H1 (cell line): ENCODE results near the gene SYT17. TPM values are rescaled to one million over a fixed set of nuclear protein-coding genes. Genes with fewer than 3 reads are reported as not detected.

ENCODE experiments used
- CTCF ChIA-PET: fragments of 300-600 bp; sonication (Branson Sonifier 250); formaldehyde crosslinking; loops from one replicate; lab custom pipeline; 2021; ENCODE audit not compliant: partially characterized antibody; lab: Charles Lee
- POLR2A ChIA-PET: fragments of 300-600 bp; sonication (Branson Sonifier 250); formaldehyde crosslinking; loops from one replicate; lab custom pipeline; 2021; ENCODE audit warnings: inconsistent platforms; ENCODE audit not compliant: partially characterized antibody; lab: Charles Lee
- DNase-seq, 2 experiments: peaks; one replicate each; pipeline versions ENCODE4 v3.0.0 to v3.0.0-alpha.2; 2010 to 2022; ENCODE audit warnings: low spot score in 2 of 2, low read depth in 1 of 2, mixed read lengths in 1 of 2
- FAIRE-seq: peaks from 2 replicates; lab custom pipeline; 2011; peaks lifted over from hg19 to GRCh38; lab: Jason Lieb, UNC
- H2AFZ ChIP-seq: 2 replicates; pipeline ENCODE4 v1.8.1; 2012; ENCODE audit warnings: low read length, inconsistent platforms
- H2AK5ac ChIP-seq: 2 replicates; pipeline ENCODE4 v1.6.1; 2013; ENCODE audit warnings: low read depth, low read length
- H2BK120ac ChIP-seq: replicated peaks from 2 replicates; pipeline ENCODE3; 2013; ENCODE audit warnings: low read depth, low read length, inconsistent platforms
- H2BK12ac ChIP-seq: 2 replicates; pipeline ENCODE4 v1.6.1; 2013; ENCODE audit warnings: low read depth, low read length
- H2BK15ac ChIP-seq: 2 replicates; pipeline ENCODE4 v1.6.1; 2013; ENCODE audit warnings: low read length
- H2BK20ac ChIP-seq: 2 replicates; pipeline ENCODE4 v1.6.1; 2013; ENCODE audit warnings: low read length
- H2BK5ac ChIP-seq: 2 replicates; pipeline ENCODE4 v1.6.1; 2013; ENCODE audit warnings: low read depth, low read length
- H3K14ac ChIP-seq: 2 replicates; pipeline ENCODE4 v1.6.1; 2013; ENCODE audit warnings: inconsistent platforms; ENCODE audit not compliant: insufficient read length
- H3K18ac ChIP-seq: 2 replicates; pipeline ENCODE4 v1.6.1; 2013; ENCODE audit warnings: low read length; ENCODE audit errors: extremely low read depth
- H3K23ac ChIP-seq: 2 replicates; pipeline ENCODE4 v1.6.1; 2013; ENCODE audit warnings: inconsistent platforms; ENCODE audit not compliant: insufficient read length
- H3K23me2 ChIP-seq: 2 replicates; pipeline ENCODE4 v1.6.1; 2013; ENCODE audit warnings: low read depth, low read length
- H3K27ac ChIP-seq: 2 replicates; pipeline ENCODE4 v1.6.1; 2011; ENCODE audit warnings: low read depth, low read length, inconsistent platforms
- H3K27me3 ChIP-seq, 4 experiments: replicated peaks in 1 of 4; 1 replicate in 1 of 4; 2 replicates in 3 of 4; pipeline versions ENCODE4 v1.6.1 to v1.8.1; 2011 to 2013; ENCODE audit warnings: low read length in 3 of 4, mild to moderate bottlenecking in 3 of 4, inconsistent platforms in 2 of 4, mixed read lengths in 2 of 4, moderate library complexity in 1 of 4; ENCODE audit not compliant: control insufficient read depth in 3 of 4, insufficient read depth in 3 of 4; ENCODE audit errors: extremely low read depth in 1 of 4
- H3K36me3 ChIP-seq, 4 experiments: 2 replicates each; pipeline versions ENCODE4 v1.6.1 to v1.8.1; 2011 to 2013; ENCODE audit warnings: mild to moderate bottlenecking in 4 of 4, low read length in 3 of 4, moderate library complexity in 2 of 4, control low read depth in 1 of 4, inconsistent platforms in 1 of 4; ENCODE audit not compliant: insufficient read depth in 4 of 4, control insufficient read depth in 2 of 4
- H3K4ac ChIP-seq: replicated peaks from 2 replicates; pipeline ENCODE3; 2013; ENCODE audit warnings: low read length, low read depth, mixed read lengths, inconsistent platforms; ENCODE audit not compliant: insufficient read length
- H3K4me1 ChIP-seq, 4 experiments: replicated peaks in 1 of 4; 1 replicate in 1 of 4; 2 replicates in 3 of 4; pipeline versions ENCODE4 v1.6.1 to v1.8.1; 2011 to 2013; ENCODE audit warnings: low read length in 3 of 4, inconsistent platforms in 2 of 4, mixed read lengths in 1 of 4; ENCODE audit not compliant: insufficient read depth in 4 of 4, control insufficient read depth in 3 of 4
- H3K4me2 ChIP-seq, 2 experiments: 2 replicates each; pipeline versions ENCODE4 v1.6.1 to v1.8.1; 2011 to 2013; ENCODE audit warnings: low read depth in 2 of 2, low read length in 2 of 2, control low read depth in 1 of 2, inconsistent platforms in 1 of 2, mild to moderate bottlenecking in 1 of 2; ENCODE audit not compliant: insufficient read depth in 1 of 2
- H3K4me3 ChIP-seq, 4 experiments: fragments of 200-600, 300-600 bp in 1 of 4; sonication (generic), shearing (Covaris generic), sonication (Bioruptor Twin) in 1 of 4; 2 replicates each; pipeline versions ENCODE4 v1.5.1 to v1.8.1; 2011 to 2016; ENCODE audit warnings: low read length in 4 of 4, low read depth in 3 of 4, control low read depth in 2 of 4, inconsistent platforms in 2 of 4, mild to moderate bottlenecking in 2 of 4, mixed read lengths in 1 of 4, moderate library complexity in 1 of 4; ENCODE audit not compliant: insufficient read depth in 2 of 4; ENCODE audit errors: extremely low read depth in 1 of 4
- H3K56ac ChIP-seq: replicated peaks from 2 replicates; pipeline ENCODE3; 2013; ENCODE audit warnings: low read depth, mild to moderate bottlenecking, mixed read lengths, low read length, inconsistent platforms; ENCODE audit not compliant: insufficient read length
- H3K79me1 ChIP-seq: 2 replicates; pipeline ENCODE4 v1.6.1; 2013; ENCODE audit warnings: low read depth, low read length, control low read depth
- H3K79me2 ChIP-seq, 2 experiments: 2 replicates each; pipeline versions ENCODE4 v1.6.1 to v1.8.1; 2012 to 2013; ENCODE audit warnings: low read length in 2 of 2, mild to moderate bottlenecking in 2 of 2, inconsistent platforms in 1 of 2; ENCODE audit not compliant: insufficient read depth in 2 of 2, control insufficient read depth in 1 of 2
- H3K9ac ChIP-seq, 4 experiments: replicated peaks in 1 of 4; 1 replicate in 1 of 4; 2 replicates in 3 of 4; pipeline versions ENCODE4 v1.6.1 to v1.8.1; 2011 to 2013; ENCODE audit warnings: low read depth in 3 of 4, low read length in 3 of 4, control low read depth in 2 of 4, mild to moderate bottlenecking in 2 of 4, moderate library complexity in 2 of 4, inconsistent platforms in 1 of 4; ENCODE audit errors: extremely low read depth in 1 of 4
- H3K9me3 ChIP-seq, 2 experiments: 2 replicates each; pipeline versions ENCODE4 v1.6.1 to v1.8.1; 2012 to 2013; ENCODE audit warnings: mild to moderate bottlenecking in 2 of 2, moderate library complexity in 2 of 2, control low read depth in 1 of 2, inconsistent platforms in 1 of 2, low read depth in 1 of 2, low read length in 1 of 2, mixed read lengths in 1 of 2; ENCODE audit not compliant: insufficient read depth in 2 of 2
- H4K20me1 ChIP-seq, 2 experiments: replicated peaks in 1 of 2; 2 replicates each; pipeline versions ENCODE3 to v1.8.1; 2011 to 2013; ENCODE audit warnings: inconsistent platforms in 2 of 2, low read length in 2 of 2, mild to moderate bottlenecking in 1 of 2; ENCODE audit not compliant: insufficient read depth in 2 of 2, control insufficient read depth in 1 of 2
- H4K5ac ChIP-seq: 2 replicates; pipeline ENCODE4 v1.6.1; 2013; ENCODE audit warnings: low read length, low read depth, mixed read lengths, inconsistent platforms; ENCODE audit not compliant: insufficient read length
- H4K8ac ChIP-seq: 2 replicates; pipeline ENCODE4 v1.8.0; 2013; ENCODE audit warnings: mild to moderate bottlenecking, moderate library complexity, low read length, inconsistent platforms; ENCODE audit not compliant: insufficient read depth; ENCODE audit errors: extremely low read depth
- H4K91ac ChIP-seq: replicated peaks from 2 replicates; pipeline ENCODE3; 2013; ENCODE audit warnings: low read length, mixed read lengths, inconsistent platforms; ENCODE audit not compliant: insufficient read length
- KDM1A ChIP-seq: fragments of 200-600, 300-600 bp; sonication (generic); IDR thresholded peaks from 2 replicates; pipeline ENCODE4 v1.7.1; 2016; ENCODE audit warnings: mild to moderate bottlenecking, low read length, borderline replicate concordance
- TCF12 ChIP-seq: IDR thresholded peaks from 2 replicates; pipeline ENCODE4 v1.6.1; 2011; ENCODE audit warnings: low read depth, mild to moderate bottlenecking, low read length
- WGBS, 2 experiments: shearing (Covaris generic) in 1 of 2; methylation state at CpG; one replicate each; pipeline versions ENCODE4 v1.1.6 to v1.1.7; 2013 to 2015; ENCODE audit warnings: low lambda C conversion rate in 2 of 2, mixed read lengths in 2 of 2, inconsistent platforms in 1 of 2, low coverage in 1 of 2, missing lambda C conversion rate in 1 of 2; ENCODE audit not compliant: insufficient replicate concordance in 2 of 2, insufficient coverage in 1 of 2, insufficient read length in 1 of 2; ENCODE audit errors: extremely low coverage in 1 of 2, missing lambda C conversion rate in 1 of 2; 5-methylcytosine and 5-hydroxymethylcytosine counted together
- polyA plus RNA-seq, 7 experiments: library from polyadenylated mRNA; depleted of rRNA in 3 of 7; stranded (reverse) in 5 of 7; unstranded in 2 of 7; fragments of >200 nt in 5 of 7; fragments of 200-250 nt in 2 of 7; gene quantifications; 1 replicate in 5 of 7; 2 replicates in 1 of 7; 4 replicates in 1 of 7; pipeline versions ENCODE4 v1.2.1 to v1.2.3, GENCODE V29; 2011 to 2013; ENCODE audit warnings: missing spikeins in 2 of 7, mixed read lengths in 2 of 7
- total RNA-seq: library from RNA; stranded (reverse); fragmentation: NEBNext Ultra II Directional; extraction: Animal tissue kit (Norgen Biotek cat#: 25700); gene quantifications from 2 replicates; pipeline ENCODE4 v1.2.1, GENCODE V29; 2021

SYT17 gene
- total and polyA plus RNA-seq, 2 of the 8 experiments (the other 6 are each of a cell fraction or from before 2014, with no cell fraction given): 5.8 to 18.1 TPM

GRCh38 chr16:19305443-19305842 is 137.4 kb downstream of the SYT17 start:
- POLR2A ChIA-PET: no interaction called here

More at GRCh38 chr16:19305443-19305842, 137.4 kb downstream of the SYT17 start:
- FAIRE-seq: no peak
- Histone ChIP-seq H3K9ac (no peak overlapping the region), H3K4me3 (no peak overlapping the region), H3K23ac (no peak overlapping the region), H3K14ac (no peak overlapping the region), H4K5ac (no peak overlapping the region), H2AFZ (no peak overlapping the region), H4K91ac (no peak overlapping the region), H4K8ac (no peak overlapping the region), H2BK120ac (no peak overlapping the region), H3K4me1 (no peaks in the 10 kb centered on the region), H3K56ac (no peak overlapping the region), H2AK5ac (no peak overlapping the region), H2BK5ac (no peak overlapping the region), H3K18ac (no peak overlapping the region)
- CTCF ChIA-PET: interaction anchor here (0.7 kb wide), 1 partner anchor 256 kb away, joined by 3 read pairs; no protein-coding TSS in a partner anchor
- TF ChIP-seq KDM1A (peak; percentile 64; the same call in 1 of the 2 replicates), TCF12 (no peak)
- TF ChIP-seq, all 59 proteins: peak for 1
- no peak overlapping the region for H2BK12ac ChIP-seq
- H3K79me1 ChIP-seq: no peaks in the 10 kb centered on the region
- no peak overlapping the region for H3K27ac ChIP-seq
- no peak overlapping the region for H2BK20ac ChIP-seq
- no peaks in the 10 kb centered on the region for H4K20me1 ChIP-seq
- no peak overlapping the region for H3K4ac ChIP-seq
- DNase-seq: no peak
- H3K23me2 ChIP-seq: no peaks in the 10 kb centered on the region; the same call in 1 of the 2 replicates
- H3K36me3 ChIP-seq: no peaks in the 10 kb centered on the region
- H3K27me3 ChIP-seq: no peaks in the 10 kb centered on the region
- WGBS, 2 experiments: 96% methylated on average over 2 of the region's 2 CpGs; no CpG with 5 or more reads in 1 of the 2 experiments
- H2BK15ac ChIP-seq: no peak overlapping the region
- H3K79me2 ChIP-seq: no peaks in the 10 kb centered on the region
- no peak overlapping the region for H3K4me2 ChIP-seq
- no peaks in the 10 kb centered on the region for H3K9me3 ChIP-seq
